Small intestine (tissue), 7 donors: ENCODE data around the gene ZNF445. TPM values are rescaled to one million over a fixed set of nuclear protein-coding genes. Genes with fewer than 3 reads are reported as not detected.
"Not testable (repeated sequence)": the region's sequence is repeated elsewhere in the genome, so short reads cannot be mapped to it uniquely, and the experiment has no call there.

Experiments used
- DNase-seq, 2 donors: peaks; one replicate each; pipeline versions ENCODE4 v3.0.0 to v3.0.0-alpha.2; 2013
- FAIRE-seq: peaks from 2 replicates; lab custom pipeline; 2012; peaks lifted over from hg19 to GRCh38; lab: Jason Lieb, UNC
- H3K27ac ChIP-seq, 3 donors: one replicate each; pipeline ENCODE4 v1.5.1; 2013; ENCODE audit warnings: low read length in 2 of 3, mild to moderate bottlenecking in 2 of 3, control low read depth in 1 of 3, inconsistent platforms in 1 of 3, low read depth in 1 of 3, moderate library complexity in 1 of 3
- H3K27me3 ChIP-seq, 3 donors: one replicate each; pipeline ENCODE4 v1.6.1; 2013; ENCODE audit warnings: low read length in 3 of 3, inconsistent platforms in 1 of 3; ENCODE audit not compliant: control insufficient read depth in 3 of 3, insufficient read depth in 3 of 3
- H3K36me3 ChIP-seq, 3 donors: one replicate each; pipeline ENCODE4 v1.6.1; 2013; ENCODE audit warnings: low read length in 3 of 3, inconsistent platforms in 1 of 3, low read depth in 1 of 3, mild to moderate bottlenecking in 1 of 3, moderate library complexity in 1 of 3; ENCODE audit not compliant: control insufficient read depth in 3 of 3, insufficient read depth in 2 of 3
- H3K4me1 ChIP-seq, 3 donors: one replicate each; pipeline ENCODE4 v1.6.1; 2013; ENCODE audit warnings: low read length in 2 of 3, inconsistent platforms in 1 of 3, low read depth in 1 of 3, mild to moderate bottlenecking in 1 of 3, moderate library complexity in 1 of 3; ENCODE audit not compliant: control insufficient read depth in 3 of 3, insufficient read depth in 2 of 3
- H3K4me3 ChIP-seq, 3 donors: one replicate each; pipeline ENCODE4 v1.5.1; 2013; ENCODE audit warnings: low read length in 3 of 3, control low read depth in 1 of 3, inconsistent platforms in 1 of 3, low read depth in 1 of 3, mild to moderate bottlenecking in 1 of 3, moderate library complexity in 1 of 3
- H3K9me3 ChIP-seq, 2 donors: one replicate each; pipeline ENCODE4 v1.6.1; 2013; ENCODE audit warnings: low read depth in 1 of 2, low read length in 1 of 2; ENCODE audit not compliant: control insufficient read depth in 2 of 2, insufficient read depth in 1 of 2
- WGBS, 3 donors: extraction: QIAGEN DNeasy Blood & Tissue Kit; methylation state at CpG; one replicate each; pipeline ENCODE4 v1.1.7; 2013; 5-methylcytosine and 5-hydroxymethylcytosine counted together
- polyA plus RNA-seq, 4 donors: library from polyadenylated mRNA; stranded (reverse) in 3 of 4; unstranded in 1 of 4; fragments of 200-250 nt in 3 of 4; fragments of 120-200 nt in 1 of 4; gene quantifications; one replicate each; pipeline versions ENCODE4 v1.2.1 to v1.2.3, GENCODE V29; 2013
- donor health status: healthy with polysubstance abuse.
- donor health status: control.
- donor health status: control.
- donor health status: Bipolar disorder and iron deficiency.
- donor health status: healthy.

ZNF445 gene
- polyA plus RNA-seq, 4 donors = 0.89 to 15.3 (median 2.7) TPM

GRCh38 chr3:44460050-44460449 is 17.4 kb downstream of the ZNF445 start:
- Histone ChIP-seq H3K36me3 (peaks cover 7 to 48% (median 11%) of the 10 kb centered on the region in 3 donors), H3K9me3 (peaks cover 0 to 39% of the 10 kb centered on the region in 2 donors)
- H3K27me3 ChIP-seq, DNase-seq, H3K4me1 ChIP-seq, H3K4me3 ChIP-seq, FAIRE-seq, H3K27ac ChIP-seq: not testable (repeated sequence)
- 97 to 99% (median 99%) methylated on average over 4 of the region's 4 CpGs for WGBS, 3 donors

DNA sequence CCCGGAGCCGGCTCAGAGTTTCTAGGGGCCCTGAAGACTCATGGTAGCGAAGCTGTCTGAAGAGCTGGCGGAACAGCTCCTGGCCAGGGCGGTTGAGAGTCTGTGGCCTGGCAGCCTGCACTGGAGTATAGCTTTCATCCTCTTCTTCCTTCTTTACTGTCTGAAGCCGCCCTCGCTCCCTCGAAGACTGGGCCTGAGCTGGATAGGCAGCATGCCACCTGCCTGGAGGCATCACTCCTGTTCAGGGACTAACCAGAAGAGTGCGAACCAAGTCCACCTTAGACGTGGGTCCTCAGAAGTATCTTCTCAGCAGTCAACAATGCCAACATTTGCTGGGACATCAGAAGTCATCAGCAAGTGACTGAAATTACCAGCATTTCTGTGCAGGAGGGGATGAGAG is 22.2 kb downstream of the ZNF445 start:
- Histone ChIP-seq H3K9me3 (peaks cover 0 to 19% of the 10 kb centered on the region in 2 donors), H3K27me3 (no peaks in the 10 kb centered on the region), H3K27ac (no peak overlapping the region), H3K4me1 (no peaks in the 10 kb centered on the region), H3K36me3 (peaks cover 14 to 63% (median 30%) of the 10 kb centered on the region in 3 donors), H3K4me3 (no peak overlapping the region)
- no peak for FAIRE-seq
- DNase-seq = no peak
- 96 to 97% (median 97%) methylated on average over 10 of the region's 10 CpGs for WGBS, 3 donors

DNA sequence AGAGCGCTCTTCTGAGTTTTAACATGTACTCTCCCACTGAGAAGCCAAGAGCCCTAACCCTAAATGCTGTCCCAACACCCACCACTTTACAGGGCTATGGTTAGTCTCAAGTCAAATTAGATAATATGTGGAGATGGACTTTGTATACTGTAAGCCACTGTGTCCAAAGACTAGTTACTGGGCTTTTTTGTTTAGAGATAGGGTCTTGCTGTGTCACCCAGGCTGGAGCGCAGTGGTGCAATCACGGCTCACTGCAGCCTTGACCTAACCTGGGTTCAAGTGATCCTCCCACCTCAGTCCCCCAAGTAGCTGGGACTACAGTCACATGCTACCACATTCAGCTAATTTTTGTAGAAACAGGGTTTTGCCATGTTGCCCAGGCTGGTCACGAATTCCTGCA is 23.2 kb downstream of the ZNF445 start:
- peaks cover 16 to 73% (median 38%) of the 10 kb centered on the region in 3 donors for H3K36me3 ChIP-seq
- H3K4me3 ChIP-seq = no peak overlapping the region
- no peaks in the 10 kb centered on the region for H3K27me3 ChIP-seq
- FAIRE-seq = no peak
- H3K27ac ChIP-seq = no peak overlapping the region
- 89 to 99% (median 97%) methylated on average over 4 of the region's 4 CpGs for WGBS, 3 donors
- no peaks in the 10 kb centered on the region for H3K4me1 ChIP-seq
- no peak for DNase-seq
- H3K9me3 ChIP-seq = peaks cover 0 to 22% of the 10 kb centered on the region in 2 donors

GRCh38 chr3:44451441-44451840 is 26.0 kb downstream of the ZNF445 start:
- peak in 1 of 2 donors; percentile 61 for DNase-seq
- 87 to 98% (median 94%) methylated on average over 3 of the region's 3 CpGs for WGBS, 3 donors
- peaks cover 36 to 76% (median 53%) of the 10 kb centered on the region in 3 donors for H3K36me3 ChIP-seq

GRCh38 chr3:44446929-44447328 is 30.5 kb downstream of the ZNF445 start:
- Histone ChIP-seq H3K9me3 (peaks cover 0 to 36% of the 10 kb centered on the region in 2 donors), H3K27me3 (no peaks in the 10 kb centered on the region), H3K36me3 (peaks cover 31 to 78% (median 35%) of the 10 kb centered on the region in 3 donors), H3K27ac (no peak overlapping the region), H3K4me3 (no peak overlapping the region), H3K4me1 (no peaks in the 10 kb centered on the region)
- no peak for FAIRE-seq
- DNase-seq = no peak
- WGBS, 3 donors = 96 to 97% (median 97%) methylated on average over 5 of the region's 5 CpGs

More at GRCh38 chr3:44451441-44451840, 26.0 kb downstream of the ZNF445 start:
- H3K27me3 ChIP-seq = no peaks in the 10 kb centered on the region
- H3K4me1 ChIP-seq = no peaks in the 10 kb centered on the region
- no peak for FAIRE-seq
- H3K4me3 ChIP-seq = no peak overlapping the region
- peak overlapping the region in 1 of 3 donors; percentile 69 for H3K27ac ChIP-seq
- peaks cover 0 to 34% of the 10 kb centered on the region in 2 donors for H3K9me3 ChIP-seq

DNA sequence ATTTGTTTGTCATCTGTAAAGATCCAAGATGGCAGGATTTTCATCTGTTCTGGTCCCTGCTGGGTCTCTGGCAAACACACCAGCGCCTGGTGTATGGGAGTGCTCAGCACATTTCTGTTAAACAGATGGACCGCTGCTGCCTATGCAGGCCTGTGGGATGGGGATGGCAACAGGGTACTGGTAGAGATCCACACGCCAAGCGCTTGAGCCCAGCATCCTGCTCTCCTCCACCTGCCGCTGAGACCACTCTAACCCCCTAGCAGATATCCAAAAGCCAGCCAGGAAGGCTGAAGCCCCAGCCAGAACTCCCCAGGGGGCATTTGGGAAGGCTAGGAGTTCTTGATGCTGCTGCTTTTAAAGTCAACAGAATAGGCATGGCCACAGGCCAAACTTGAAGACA is 31.7 kb downstream of the ZNF445 start:
- no peak for FAIRE-seq
- H3K9me3 ChIP-seq = peaks cover 0 to 36% of the 10 kb centered on the region in 2 donors
- H3K27me3 ChIP-seq = no peaks in the 10 kb centered on the region
- H3K27ac ChIP-seq = no peak overlapping the region
- no peak for DNase-seq
- H3K4me3 ChIP-seq = no peak overlapping the region
- peaks cover 0 to 7% (median 0%) of the 10 kb centered on the region in 3 donors for H3K4me1 ChIP-seq
- 99% methylated on average over 5 of the region's 5 CpGs for WGBS, 3 donors
- peaks cover 24 to 70% (median 33%) of the 10 kb centered on the region in 3 donors for H3K36me3 ChIP-seq

DNA sequence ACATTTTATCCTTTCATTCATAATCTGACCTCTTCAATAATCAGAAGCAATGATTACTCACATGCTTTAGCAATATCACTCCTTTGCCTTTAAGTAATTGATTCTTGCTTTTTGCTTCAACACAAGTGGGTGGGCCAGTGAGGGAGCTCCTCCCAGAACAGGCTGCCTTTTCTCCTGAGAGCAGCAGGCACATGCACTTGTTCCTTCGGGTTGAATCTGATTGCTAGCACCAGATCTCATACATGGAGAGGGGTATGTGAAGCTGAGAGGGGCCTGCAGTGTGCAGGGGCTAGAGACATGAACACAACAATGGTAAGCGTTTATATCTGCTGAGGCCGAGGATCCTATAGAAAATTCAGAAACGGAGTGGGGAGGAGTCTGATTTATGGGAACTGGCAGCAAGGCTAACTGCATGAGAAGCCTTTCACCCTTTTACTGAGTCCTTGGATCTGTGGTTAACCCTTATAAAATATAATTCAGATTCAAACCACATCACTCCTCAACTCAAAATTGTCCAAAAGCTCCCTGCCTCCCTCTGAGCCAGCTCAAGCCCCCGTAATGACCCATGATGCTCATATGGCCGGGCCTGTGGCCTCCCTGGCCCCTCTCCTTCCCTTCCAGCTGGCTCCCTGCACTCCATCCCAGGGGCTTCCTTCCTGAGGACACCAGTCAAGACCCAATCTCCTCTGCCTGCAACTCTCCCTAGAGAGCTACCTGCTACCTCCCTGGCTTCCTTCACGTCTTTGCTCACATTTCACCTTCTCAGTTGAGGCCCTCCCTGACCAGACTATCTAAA is 32.4 kb downstream of the ZNF445 start:
- FAIRE-seq (no peak), DNase-seq (no peak)
- Histone ChIP-seq H3K9me3 (peaks cover 0 to 34% of the 10 kb centered on the region in 2 donors), H3K27ac (no peak overlapping the region), H3K27me3 (no peaks in the 10 kb centered on the region), H3K4me1 (peaks cover 0 to 13% (median 2%) of the 10 kb centered on the region in 3 donors), H3K36me3 (peaks cover 24 to 64% (median 29%) of the 10 kb centered on the region in 3 donors), H3K4me3 (no peak overlapping the region)
- WGBS, 3 donors = 95% methylated on average over 7 of the region's 7 CpGs

GRCh38 chr3:44444437-44444836 is 33.0 kb downstream of the ZNF445 start:
- no peak overlapping the region for H3K4me3 ChIP-seq
- DNase-seq (no peak), FAIRE-seq (no peak)
- H3K27ac ChIP-seq = no peak overlapping the region
- 93 to 99% (median 95%) methylated on average over 2 of the region's 2 CpGs for WGBS, 3 donors
- peaks cover 24 to 57% (median 24%) of the 10 kb centered on the region in 3 donors for H3K36me3 ChIP-seq
- H3K27me3 ChIP-seq = no peaks in the 10 kb centered on the region
- H3K9me3 ChIP-seq = peaks cover 0 to 30% of the 10 kb centered on the region in 2 donors
- H3K4me1 ChIP-seq = peaks cover 0 to 19% (median 2%) of the 10 kb centered on the region in 3 donors
